ENCODE results near the gene LAMA1. TPM values are rescaled to one million over a fixed set of nuclear protein-coding genes. Genes with fewer than 3 reads are reported as not detected.

LAMA1 gene
- polyA plus RNA-seq, 4 donors: 0.40 to 5.7 (median 2.4) TPM

GRCh38 chr18:7116001-7116730 is 1.4 kb downstream of the LAMA1 start:
- FAIRE-seq: no peak
- peaks cover 0 to 8% (median 0%) of the 10 kb centered on the region in 3 donors for H3K4me1 ChIP-seq (ENCODE audit: control insufficient read depth in 3 of 3, insufficient read depth in 2 of 3, low read depth in 1 of 3, low read length in 2 of 3)
- DNase-seq: peak in 1 of 2 donors; percentile 38
- 4 to 7% (median 4%) methylated on average over 24 of the region's 24 CpGs for WGBS, 3 donors
- H3K36me3 ChIP-seq (ENCODE audit: control insufficient read depth in 3 of 3, insufficient read depth in 2 of 3, low read depth in 1 of 3, low read length in 3 of 3): no peaks in the 10 kb centered on the region
- H3K27me3 ChIP-seq (ENCODE audit: control insufficient read depth in 3 of 3, insufficient read depth in 3 of 3, low read length in 3 of 3): peaks cover 10 to 27% (median 15%) of the 10 kb centered on the region in 3 donors
- peak overlapping the region in 2 of 3 donors; percentile 24 to 40 for H3K4me3 ChIP-seq (ENCODE audit: low read depth in 1 of 3, low read length in 3 of 3)
- H3K9me3 ChIP-seq (ENCODE audit: control insufficient read depth in 2 of 2, insufficient read depth in 1 of 2, low read depth in 1 of 2, low read length in 1 of 2): no peaks in the 10 kb centered on the region
- H3K27ac ChIP-seq (ENCODE audit: low read depth in 1 of 3, low read length in 2 of 3): no peak overlapping the region

GRCh38 chr18:7112936-7113335 is 4.7 kb downstream of the LAMA1 start:
- Histone ChIP-seq H3K4me1 (ENCODE audit: control insufficient read depth in 3 of 3, insufficient read depth in 2 of 3, low read depth in 1 of 3, low read length in 2 of 3) (peaks cover 0 to 8% (median 0%) of the 10 kb centered on the region in 3 donors), H3K27me3 (ENCODE audit: control insufficient read depth in 3 of 3, insufficient read depth in 3 of 3, low read length in 3 of 3) (peaks cover 8 to 26% (median 16%) of the 10 kb centered on the region in 3 donors), H3K36me3 (ENCODE audit: control insufficient read depth in 3 of 3, insufficient read depth in 2 of 3, low read depth in 1 of 3, low read length in 3 of 3) (no peaks in the 10 kb centered on the region), H3K4me3 (ENCODE audit: low read depth in 1 of 3, low read length in 3 of 3) (no peak overlapping the region), H3K9me3 (ENCODE audit: control insufficient read depth in 2 of 2, insufficient read depth in 1 of 2, low read depth in 1 of 2, low read length in 1 of 2) (no peaks in the 10 kb centered on the region), H3K27ac (ENCODE audit: low read depth in 1 of 3, low read length in 2 of 3) (no peak overlapping the region)
- 74 to 85% (median 77%) methylated on average over 3 of the region's 3 CpGs for WGBS, 3 donors
- DNase-seq (no peak), FAIRE-seq (no peak)

GRCh38 chr18:7111134-7111533 is 6.5 kb downstream of the LAMA1 start:
- 64 to 75% (median 67%) methylated on average over 2 of the region's 2 CpGs for WGBS, 3 donors
- peaks cover 0 to 11% (median 9%) of the 10 kb centered on the region in 3 donors for H3K27me3 ChIP-seq (ENCODE audit: control insufficient read depth in 3 of 3, insufficient read depth in 3 of 3, low read length in 3 of 3)
- no peak for FAIRE-seq

GRCh38 chr18:7105943-7106342 is 11.7 kb downstream of the LAMA1 start:
- Histone ChIP-seq H3K9me3 (ENCODE audit: control insufficient read depth in 2 of 2, insufficient read depth in 1 of 2, low read depth in 1 of 2, low read length in 1 of 2) (no peaks in the 10 kb centered on the region), H3K27me3 (ENCODE audit: control insufficient read depth in 3 of 3, insufficient read depth in 3 of 3, low read length in 3 of 3) (peaks cover 0 to 3% (median 2%) of the 10 kb centered on the region in 3 donors), H3K4me1 (ENCODE audit: control insufficient read depth in 3 of 3, insufficient read depth in 2 of 3, low read depth in 1 of 3, low read length in 2 of 3) (no peaks in the 10 kb centered on the region), H3K36me3 (ENCODE audit: control insufficient read depth in 3 of 3, insufficient read depth in 2 of 3, low read depth in 1 of 3, low read length in 3 of 3) (no peaks in the 10 kb centered on the region), H3K4me3 (ENCODE audit: low read depth in 1 of 3, low read length in 3 of 3) (no peak overlapping the region), H3K27ac (ENCODE audit: low read depth in 1 of 3, low read length in 2 of 3) (no peak overlapping the region)
- 72 to 78% (median 74%) methylated on average over 5 of the region's 5 CpGs for WGBS, 3 donors
- no peak for DNase-seq
- no peak for FAIRE-seq

More at GRCh38 chr18:7111134-7111533, 6.5 kb downstream of the LAMA1 start:
- H3K9me3 ChIP-seq (ENCODE audit: control insufficient read depth in 2 of 2, insufficient read depth in 1 of 2, low read depth in 1 of 2, low read length in 1 of 2): no peaks in the 10 kb centered on the region
- no peaks in the 10 kb centered on the region for H3K36me3 ChIP-seq (ENCODE audit: control insufficient read depth in 3 of 3, insufficient read depth in 2 of 3, low read depth in 1 of 3, low read length in 3 of 3)
- H3K4me1 ChIP-seq (ENCODE audit: control insufficient read depth in 3 of 3, insufficient read depth in 2 of 3, low read depth in 1 of 3, low read length in 2 of 3): peaks cover 0 to 3% (median 0%) of the 10 kb centered on the region in 3 donors
- H3K27ac ChIP-seq (ENCODE audit: low read depth in 1 of 3, low read length in 2 of 3): no peak overlapping the region
- no peak for DNase-seq
- no peak overlapping the region for H3K4me3 ChIP-seq (ENCODE audit: low read depth in 1 of 3, low read length in 3 of 3)

GRCh38 chr18:7105268-7105667 is 12.3 kb downstream of the LAMA1 start:
- FAIRE-seq: no peak
- Histone ChIP-seq H3K9me3 (ENCODE audit: control insufficient read depth in 2 of 2, insufficient read depth in 1 of 2, low read depth in 1 of 2, low read length in 1 of 2) (no peaks in the 10 kb centered on the region), H3K4me3 (ENCODE audit: low read depth in 1 of 3, low read length in 3 of 3) (no peak overlapping the region), H3K27me3 (ENCODE audit: control insufficient read depth in 3 of 3, insufficient read depth in 3 of 3, low read length in 3 of 3) (peaks cover 0 to 3% (median 0%) of the 10 kb centered on the region in 3 donors), H3K4me1 (ENCODE audit: control insufficient read depth in 3 of 3, insufficient read depth in 2 of 3, low read depth in 1 of 3, low read length in 2 of 3) (no peaks in the 10 kb centered on the region), H3K36me3 (ENCODE audit: control insufficient read depth in 3 of 3, insufficient read depth in 2 of 3, low read depth in 1 of 3, low read length in 3 of 3) (no peaks in the 10 kb centered on the region), H3K27ac (ENCODE audit: low read depth in 1 of 3, low read length in 2 of 3) (no peak overlapping the region)
- DNase-seq: no peak
- 87 to 91% (median 87%) methylated on average over 7 of the region's 7 CpGs for WGBS, 3 donors

- Histone ChIP-seq H3K4me1 (ENCODE audit: control insufficient read depth in 3 of 3, insufficient read depth in 2 of 3, low read depth in 1 of 3, low read length in 2 of 3) (no peaks in the 10 kb centered on the region), H3K4me3 (ENCODE audit: low read depth in 1 of 3, low read length in 3 of 3) (no peak overlapping the region), H3K36me3 (ENCODE audit: control insufficient read depth in 3 of 3, insufficient read depth in 2 of 3, low read depth in 1 of 3, low read length in 3 of 3) (no peaks in the 10 kb centered on the region), H3K27ac (ENCODE audit: low read depth in 1 of 3, low read length in 2 of 3) (no peak overlapping the region), H3K9me3 (ENCODE audit: control insufficient read depth in 2 of 2, insufficient read depth in 1 of 2, low read depth in 1 of 2, low read length in 1 of 2) (no peaks in the 10 kb centered on the region), H3K27me3 (ENCODE audit: control insufficient read depth in 3 of 3, insufficient read depth in 3 of 3, low read length in 3 of 3) (peaks cover 0 to 2% (median 0%) of the 10 kb centered on the region in 3 donors)
- WGBS, 3 donors: 77 to 86% (median 82%) methylated on average over 4 of the region's 4 CpGs
- FAIRE-seq (no peak), DNase-seq (no peak)
These were observed 12.9 kb downstream of the LAMA1 start for GRCh38 chr18:7104649-7105048.

GRCh38 chr18:7102131-7102530 is 15.5 kb downstream of the LAMA1 start:
- FAIRE-seq (no peak), DNase-seq (no peak)
- Histone ChIP-seq H3K27me3 (ENCODE audit: control insufficient read depth in 3 of 3, insufficient read depth in 3 of 3, low read length in 3 of 3) (no peaks in the 10 kb centered on the region), H3K27ac (ENCODE audit: low read depth in 1 of 3, low read length in 2 of 3) (no peak overlapping the region), H3K4me1 (ENCODE audit: control insufficient read depth in 3 of 3, insufficient read depth in 2 of 3, low read depth in 1 of 3, low read length in 2 of 3) (no peaks in the 10 kb centered on the region), H3K9me3 (ENCODE audit: control insufficient read depth in 2 of 2, insufficient read depth in 1 of 2, low read depth in 1 of 2, low read length in 1 of 2) (no peaks in the 10 kb centered on the region), H3K4me3 (ENCODE audit: low read depth in 1 of 3, low read length in 3 of 3) (no peak overlapping the region), H3K36me3 (ENCODE audit: control insufficient read depth in 3 of 3, insufficient read depth in 2 of 3, low read depth in 1 of 3, low read length in 3 of 3) (no peaks in the 10 kb centered on the region)
- 35 to 44% (median 42%) methylated on average over 2 of the region's 2 CpGs for WGBS, 3 donors

GRCh38 chr18:7096838-7097237 is 20.8 kb downstream of the LAMA1 start:
- Histone ChIP-seq H3K9me3 (ENCODE audit: control insufficient read depth in 2 of 2, insufficient read depth in 1 of 2, low read depth in 1 of 2, low read length in 1 of 2) (no peaks in the 10 kb centered on the region), H3K27ac (ENCODE audit: low read depth in 1 of 3, low read length in 2 of 3) (no peak overlapping the region), H3K27me3 (ENCODE audit: control insufficient read depth in 3 of 3, insufficient read depth in 3 of 3, low read length in 3 of 3) (no peaks in the 10 kb centered on the region), H3K4me1 (ENCODE audit: control insufficient read depth in 3 of 3, insufficient read depth in 2 of 3, low read depth in 1 of 3, low read length in 2 of 3) (no peaks in the 10 kb centered on the region), H3K4me3 (ENCODE audit: low read depth in 1 of 3, low read length in 3 of 3) (no peak overlapping the region), H3K36me3 (ENCODE audit: control insufficient read depth in 3 of 3, insufficient read depth in 2 of 3, low read depth in 1 of 3, low read length in 3 of 3) (no peaks in the 10 kb centered on the region)
- WGBS, 3 donors: 69 to 81% (median 78%) methylated on average over 7 of the region's 7 CpGs
- FAIRE-seq (no peak), DNase-seq (no peak)

- no peak for DNase-seq
- FAIRE-seq: no peak
- Histone ChIP-seq H3K27ac (ENCODE audit: low read depth in 1 of 3, low read length in 2 of 3) (no peak overlapping the region), H3K9me3 (ENCODE audit: control insufficient read depth in 2 of 2, insufficient read depth in 1 of 2, low read depth in 1 of 2, low read length in 1 of 2) (no peaks in the 10 kb centered on the region), H3K4me3 (ENCODE audit: low read depth in 1 of 3, low read length in 3 of 3) (no peak overlapping the region), H3K4me1 (ENCODE audit: control insufficient read depth in 3 of 3, insufficient read depth in 2 of 3, low read depth in 1 of 3, low read length in 2 of 3) (no peaks in the 10 kb centered on the region), H3K27me3 (ENCODE audit: control insufficient read depth in 3 of 3, insufficient read depth in 3 of 3, low read length in 3 of 3) (no peaks in the 10 kb centered on the region), H3K36me3 (ENCODE audit: control insufficient read depth in 3 of 3, insufficient read depth in 2 of 3, low read depth in 1 of 3, low read length in 3 of 3) (no peaks in the 10 kb centered on the region)
These were observed 23.2 kb downstream of the LAMA1 start for GRCh38 chr18:7094427-7094826.

Data from small intestine (tissue), 7 donors.